CD4-positive, alpha-beta T cell treated with Interleukin-4 for 4 hours (primary cell): ENCODE results near the gene DCC.

Source experiments
- DNase-seq: peaks from one replicate; pipeline ENCODE4 v3.0.0-alpha.2; 2020

The DCC gene, protein sequence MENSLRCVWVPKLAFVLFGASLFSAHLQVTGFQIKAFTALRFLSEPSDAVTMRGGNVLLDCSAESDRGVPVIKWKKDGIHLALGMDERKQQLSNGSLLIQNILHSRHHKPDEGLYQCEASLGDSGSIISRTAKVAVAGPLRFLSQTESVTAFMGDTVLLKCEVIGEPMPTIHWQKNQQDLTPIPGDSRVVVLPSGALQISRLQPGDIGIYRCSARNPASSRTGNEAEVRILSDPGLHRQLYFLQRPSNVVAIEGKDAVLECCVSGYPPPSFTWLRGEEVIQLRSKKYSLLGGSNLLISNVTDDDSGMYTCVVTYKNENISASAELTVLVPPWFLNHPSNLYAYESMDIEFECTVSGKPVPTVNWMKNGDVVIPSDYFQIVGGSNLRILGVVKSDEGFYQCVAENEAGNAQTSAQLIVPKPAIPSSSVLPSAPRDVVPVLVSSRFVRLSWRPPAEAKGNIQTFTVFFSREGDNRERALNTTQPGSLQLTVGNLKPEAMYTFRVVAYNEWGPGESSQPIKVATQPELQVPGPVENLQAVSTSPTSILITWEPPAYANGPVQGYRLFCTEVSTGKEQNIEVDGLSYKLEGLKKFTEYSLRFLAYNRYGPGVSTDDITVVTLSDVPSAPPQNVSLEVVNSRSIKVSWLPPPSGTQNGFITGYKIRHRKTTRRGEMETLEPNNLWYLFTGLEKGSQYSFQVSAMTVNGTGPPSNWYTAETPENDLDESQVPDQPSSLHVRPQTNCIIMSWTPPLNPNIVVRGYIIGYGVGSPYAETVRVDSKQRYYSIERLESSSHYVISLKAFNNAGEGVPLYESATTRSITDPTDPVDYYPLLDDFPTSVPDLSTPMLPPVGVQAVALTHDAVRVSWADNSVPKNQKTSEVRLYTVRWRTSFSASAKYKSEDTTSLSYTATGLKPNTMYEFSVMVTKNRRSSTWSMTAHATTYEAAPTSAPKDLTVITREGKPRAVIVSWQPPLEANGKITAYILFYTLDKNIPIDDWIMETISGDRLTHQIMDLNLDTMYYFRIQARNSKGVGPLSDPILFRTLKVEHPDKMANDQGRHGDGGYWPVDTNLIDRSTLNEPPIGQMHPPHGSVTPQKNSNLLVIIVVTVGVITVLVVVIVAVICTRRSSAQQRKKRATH (N-terminal part only)

DNA sequence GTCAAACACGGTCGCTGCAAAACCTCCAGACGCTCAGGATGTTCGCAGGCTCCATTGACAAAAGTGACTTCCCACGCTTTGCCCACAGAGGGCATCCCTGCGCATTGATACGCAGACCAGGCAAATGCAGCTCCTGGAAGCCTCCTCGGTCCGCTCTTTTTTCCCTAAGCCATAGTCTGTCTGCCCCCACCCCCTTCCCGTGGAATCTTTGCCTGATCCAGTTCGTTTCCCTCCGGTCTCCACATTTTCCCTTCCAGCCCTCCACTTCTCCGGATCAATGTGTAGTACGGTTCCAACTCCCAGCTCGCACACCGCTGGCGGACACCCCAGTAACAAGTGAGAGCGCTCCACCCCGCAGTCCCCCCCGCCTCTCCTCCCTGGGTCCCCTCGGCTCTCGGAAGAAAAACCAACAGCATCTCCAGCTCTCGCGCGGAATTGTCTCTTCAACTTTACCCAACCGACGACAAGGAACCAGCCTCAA, at the start of gene DCC:
DCC (plus strand) TSS at position 307 of the 481 bp plus-strand sequence. CDS start 591 bp downstream, outside the sequence.
- no peak for DNase-seq

DNA sequence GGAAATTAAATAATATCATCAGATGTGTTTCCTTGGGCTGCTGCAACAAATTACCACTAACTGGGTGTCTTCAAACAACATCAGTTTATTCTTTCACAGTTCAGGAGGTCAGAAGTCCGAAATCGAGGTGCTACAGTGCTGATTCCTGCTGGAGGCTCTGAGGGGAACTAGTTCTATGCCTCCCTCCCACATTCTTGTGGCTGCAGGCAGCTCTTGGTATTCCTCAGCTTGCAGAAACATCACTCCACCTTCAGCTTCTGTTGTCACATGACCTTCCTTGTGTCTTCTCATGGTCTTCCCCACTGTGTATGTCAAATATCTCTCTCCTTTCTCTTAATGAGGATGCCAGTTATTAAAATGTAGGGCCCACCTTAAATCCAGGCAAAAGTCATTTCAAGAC, 29.3 kb upstream of the DCC start:
- no peak for DNase-seq

DNA sequence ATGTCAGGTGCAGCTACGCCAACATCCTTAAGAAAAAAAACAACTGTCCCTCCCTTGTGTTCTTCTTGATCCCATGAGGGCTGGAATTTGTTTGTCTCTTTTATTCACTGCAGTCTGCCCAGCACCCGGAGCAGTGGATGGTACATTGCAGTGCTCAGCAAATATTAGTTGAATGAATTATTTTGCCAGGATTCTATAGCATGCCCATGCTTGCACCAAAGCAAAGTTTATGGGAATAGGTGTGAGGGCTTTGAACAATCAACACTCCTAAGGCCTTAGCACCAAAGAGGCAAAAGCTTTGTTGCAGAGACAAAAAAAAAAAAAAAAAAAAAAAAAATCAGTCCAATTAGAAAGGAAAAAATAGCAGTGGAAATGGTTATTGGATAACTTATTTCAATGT, 28.7 kb upstream of the DCC start:
- no peak for DNase-seq

DNA sequence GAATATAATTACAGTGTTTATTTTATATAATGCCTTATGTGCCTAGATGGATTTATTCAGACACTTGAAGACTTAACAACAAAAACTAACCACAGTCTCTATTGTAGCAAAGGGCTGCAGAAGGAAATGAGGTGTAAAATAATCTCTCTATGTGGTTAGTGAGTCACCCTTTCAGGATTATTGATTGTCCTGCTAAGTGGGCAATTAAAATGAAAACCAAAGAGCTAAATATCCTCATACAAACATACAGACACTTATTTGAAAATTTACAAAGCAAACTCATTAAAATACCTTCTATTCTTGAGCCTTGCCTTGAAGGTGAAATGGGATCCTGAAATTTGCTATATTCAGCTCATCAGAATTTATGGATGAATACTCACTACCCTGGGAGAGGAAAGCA, 27.7 kb upstream of the DCC start:
- DNase-seq: no peak

DNA sequence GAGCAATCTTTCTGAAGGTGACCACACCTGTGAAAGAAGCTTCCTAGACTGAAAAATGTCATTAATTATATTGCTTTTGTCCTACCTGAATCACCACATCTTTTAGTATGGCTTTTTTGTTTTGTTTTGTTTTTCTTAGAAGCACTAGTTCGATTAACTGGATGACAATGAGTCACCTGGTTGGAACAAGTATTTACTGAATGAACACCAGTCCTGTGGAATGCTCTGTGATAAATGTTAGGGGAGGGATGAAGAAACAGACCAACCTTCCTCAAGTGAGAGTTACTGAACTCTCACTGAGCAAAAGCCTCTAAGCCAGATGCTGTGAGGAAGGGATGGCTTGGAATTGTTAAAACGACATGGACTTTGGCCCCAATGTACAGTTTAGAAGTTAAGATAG, 26.8 kb upstream of the DCC start:
- no peak for DNase-seq

DNA sequence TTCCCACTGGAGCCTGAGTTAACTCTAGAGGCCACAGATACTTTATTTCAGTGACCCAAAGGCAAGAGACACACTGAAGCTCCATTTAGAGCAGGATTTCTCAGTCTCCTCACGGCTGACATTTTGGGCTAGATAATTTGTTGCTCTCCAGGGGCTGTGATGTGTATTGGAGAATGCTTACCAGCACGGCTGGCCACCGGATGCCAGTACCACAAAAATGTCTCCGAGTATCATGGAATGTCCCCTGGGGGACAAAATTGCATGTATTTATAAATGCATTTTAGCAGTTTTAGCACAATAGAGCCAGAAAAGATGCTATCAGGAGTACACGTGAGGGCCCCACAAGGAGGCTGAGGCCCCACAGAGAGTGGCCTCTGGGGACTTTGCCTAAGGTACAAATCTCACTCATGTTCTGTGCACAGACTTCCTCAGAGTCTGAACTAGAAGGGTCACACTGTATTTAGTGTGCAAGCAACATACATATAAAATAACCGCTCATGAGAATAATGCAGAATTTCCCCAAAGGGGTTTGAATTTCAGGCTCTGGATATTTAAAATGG, 20.5 kb upstream of the DCC start:
- no peak for DNase-seq

DNA sequence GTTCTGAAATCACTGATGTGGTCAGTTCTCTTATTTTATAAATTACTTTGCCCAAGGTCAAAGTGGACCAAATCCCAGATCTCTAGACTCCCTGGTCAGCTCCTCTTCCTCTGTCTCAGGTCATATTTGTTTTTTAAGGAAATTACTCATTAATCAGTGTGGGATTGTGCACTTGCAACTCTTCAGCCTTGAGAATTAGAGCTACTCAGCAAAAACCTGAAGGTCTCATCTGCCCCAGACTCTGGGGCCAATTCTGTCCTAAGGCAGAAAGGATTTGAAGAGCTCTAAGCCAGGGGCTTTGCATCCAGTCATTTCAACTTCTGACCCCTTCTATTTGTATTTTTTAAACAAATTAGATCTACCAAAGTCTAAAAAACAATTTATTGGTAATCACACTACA, 17.7 kb upstream of the DCC start:
- DNase-seq: no peak

DNA sequence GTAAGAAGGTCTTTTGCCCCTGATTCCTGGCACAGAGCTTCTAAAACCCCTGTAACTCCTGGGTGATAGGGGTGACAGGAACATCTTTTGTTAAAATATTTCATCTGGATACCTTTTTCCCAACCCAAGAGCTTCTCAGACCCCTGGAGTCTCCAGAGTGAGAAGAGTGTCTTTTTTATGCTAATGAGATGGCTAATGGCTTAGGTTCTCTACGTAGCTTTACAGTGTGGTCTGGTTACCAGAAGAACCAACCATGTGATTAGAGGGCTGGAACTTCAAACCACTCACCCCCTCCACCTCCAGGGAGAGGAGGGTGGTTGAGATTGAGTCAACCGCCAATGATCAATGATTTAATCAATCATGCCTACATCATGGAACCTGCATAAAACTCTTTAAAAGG, 16.2 kb upstream of the DCC start:
- no peak for DNase-seq

DNA sequence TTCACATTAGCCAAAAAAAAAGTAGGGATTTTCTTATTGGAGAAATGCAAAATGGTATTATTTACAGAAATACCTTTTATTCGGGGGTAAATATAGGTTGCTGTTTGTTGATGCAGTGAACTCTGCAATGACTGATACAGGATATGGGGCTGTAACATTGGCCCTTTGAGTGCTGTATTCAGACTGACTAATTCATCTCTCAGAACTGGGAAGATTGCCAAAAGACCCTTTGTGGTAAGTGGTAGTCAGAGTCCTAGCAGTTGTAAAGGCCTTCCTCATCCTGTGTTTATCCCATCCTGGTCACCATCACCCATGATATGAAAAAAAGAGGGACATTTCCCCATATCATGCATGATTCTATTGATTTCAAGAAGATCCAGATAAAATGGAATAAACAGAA, 14.0 kb upstream of the DCC start:
- DNase-seq: no peak

DNA sequence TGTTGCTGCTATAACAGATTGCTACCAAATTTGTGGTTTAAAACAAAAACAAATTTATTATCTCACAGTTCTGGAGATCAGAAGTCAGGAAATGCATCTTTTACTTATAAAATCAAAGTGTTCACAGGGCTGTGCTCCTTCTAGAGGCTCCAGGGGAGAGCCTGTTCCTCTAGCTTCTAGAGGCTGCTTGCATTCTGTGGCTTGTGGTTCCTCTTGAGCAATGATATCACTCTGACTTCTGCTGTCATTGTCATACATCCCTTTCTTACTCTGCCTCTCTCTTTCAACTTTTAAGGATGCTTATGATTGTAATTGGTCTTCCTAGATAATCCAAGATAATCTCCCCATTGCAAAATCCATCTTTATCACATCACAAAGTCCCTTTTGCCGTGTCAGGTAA, 6.1 kb upstream of the DCC start:
- no peak for DNase-seq

DNA sequence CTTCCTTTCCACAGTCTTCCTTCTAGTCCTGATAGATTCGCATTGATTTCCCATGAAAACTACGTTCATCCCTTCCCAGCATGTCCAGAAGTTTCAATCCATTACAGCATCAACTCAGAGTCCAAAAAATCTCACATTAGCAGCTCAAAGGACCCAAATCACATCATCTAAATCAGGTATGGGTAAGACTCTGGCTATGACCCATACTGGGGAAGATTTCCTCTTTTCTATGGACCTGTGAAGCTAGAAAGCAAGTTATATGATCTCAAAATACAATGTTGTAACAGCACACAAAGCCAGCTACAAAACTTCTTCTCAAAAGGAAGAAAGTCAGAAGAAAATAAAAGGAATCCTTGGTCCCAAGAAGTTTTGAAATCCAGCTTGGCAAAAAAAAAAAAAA, 5.7 kb upstream of the DCC start:
- no peak for DNase-seq

DNA sequence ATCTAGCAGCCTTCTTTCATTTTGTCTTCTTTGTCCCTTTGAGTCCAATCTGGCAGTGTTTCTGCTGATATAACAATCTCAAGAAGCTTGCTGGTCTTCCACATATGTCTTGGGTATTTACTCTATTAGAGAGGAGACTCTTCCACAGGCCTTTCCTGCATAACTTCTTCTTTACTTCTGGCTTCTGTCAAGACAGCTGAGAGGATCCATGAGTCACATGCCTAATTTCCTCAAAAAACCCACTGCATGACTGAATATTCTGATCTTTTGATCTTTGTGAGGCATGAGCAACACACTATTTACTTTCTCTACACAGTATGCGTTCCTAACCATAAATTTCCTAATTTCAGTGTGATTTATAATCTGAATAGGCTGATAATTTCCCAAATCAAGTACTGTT, 5.1 kb upstream of the DCC start:
- no peak for DNase-seq

DNA sequence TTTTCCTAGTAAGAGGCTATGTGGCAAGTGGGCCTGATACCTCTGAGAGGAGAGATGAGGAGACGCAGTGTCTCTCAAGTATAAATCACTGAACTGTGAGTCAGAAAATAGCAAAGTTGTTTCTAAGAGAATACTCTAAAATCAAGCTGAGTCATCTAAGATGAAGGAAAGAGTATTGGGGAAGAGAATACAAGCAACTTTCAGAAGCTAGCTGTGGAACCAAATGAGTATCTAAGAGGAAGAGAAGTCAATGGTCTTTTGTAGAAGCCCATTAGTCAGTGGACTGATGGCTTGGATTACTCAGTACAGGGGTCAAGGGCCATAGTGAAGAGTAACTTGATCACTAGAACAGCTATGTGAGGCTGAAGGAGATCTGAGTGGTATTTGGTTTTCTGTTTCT, 2.7 kb upstream of the DCC start:
- DNase-seq: no peak

DNA sequence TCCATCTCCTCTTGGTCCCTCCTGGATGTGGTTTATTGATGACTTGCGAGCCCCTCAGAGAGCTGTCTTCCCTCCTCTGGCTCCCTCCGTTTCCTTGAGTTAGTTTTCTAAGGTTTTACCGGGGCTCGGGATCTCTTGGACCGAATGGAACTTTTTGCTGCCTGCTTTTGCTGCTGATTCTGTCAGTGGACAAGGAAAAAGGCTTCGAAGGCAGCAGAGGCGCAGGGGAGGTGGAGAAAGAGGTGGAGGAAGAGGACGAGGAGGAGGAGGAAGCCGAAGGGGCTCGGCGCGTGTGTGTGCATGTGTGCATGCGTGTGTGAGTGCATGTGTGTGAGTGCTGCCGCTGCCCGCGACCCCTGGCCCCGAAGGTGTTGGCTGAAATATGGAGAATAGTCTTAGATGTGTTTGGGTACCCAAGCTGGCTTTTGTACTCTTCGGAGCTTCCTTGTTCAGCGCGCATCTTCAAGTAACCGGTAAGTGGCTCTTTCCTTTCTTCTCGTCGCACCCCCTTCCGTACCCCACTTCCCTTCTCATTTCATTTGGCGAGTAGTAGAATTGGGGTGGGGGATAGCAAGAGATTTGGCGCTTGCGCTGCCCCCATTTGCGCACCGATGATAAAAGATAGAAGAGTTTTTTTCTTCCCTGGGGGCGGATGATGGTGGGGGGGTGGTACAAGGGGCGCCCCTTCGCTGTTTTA, 557 bp downstream of the DCC start:
- DNase-seq: no peak

DNA sequence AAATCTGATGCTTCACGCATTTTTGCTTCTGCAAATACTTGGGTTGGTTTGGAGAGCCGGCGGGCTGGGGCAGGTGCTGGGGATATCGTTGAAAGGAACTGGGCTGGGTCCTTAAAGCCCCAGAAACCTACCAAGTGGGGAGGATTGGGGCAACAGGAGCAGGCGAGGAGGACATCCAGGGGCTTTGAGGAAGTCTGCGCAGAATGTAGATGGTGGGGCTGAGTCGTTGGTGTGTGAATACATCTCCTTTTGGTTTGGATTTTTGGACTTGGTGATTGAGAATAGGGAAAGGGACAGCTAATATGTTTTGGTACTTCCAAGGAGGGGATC, 1.1 kb downstream of the DCC start:
- no peak for DNase-seq

DNA sequence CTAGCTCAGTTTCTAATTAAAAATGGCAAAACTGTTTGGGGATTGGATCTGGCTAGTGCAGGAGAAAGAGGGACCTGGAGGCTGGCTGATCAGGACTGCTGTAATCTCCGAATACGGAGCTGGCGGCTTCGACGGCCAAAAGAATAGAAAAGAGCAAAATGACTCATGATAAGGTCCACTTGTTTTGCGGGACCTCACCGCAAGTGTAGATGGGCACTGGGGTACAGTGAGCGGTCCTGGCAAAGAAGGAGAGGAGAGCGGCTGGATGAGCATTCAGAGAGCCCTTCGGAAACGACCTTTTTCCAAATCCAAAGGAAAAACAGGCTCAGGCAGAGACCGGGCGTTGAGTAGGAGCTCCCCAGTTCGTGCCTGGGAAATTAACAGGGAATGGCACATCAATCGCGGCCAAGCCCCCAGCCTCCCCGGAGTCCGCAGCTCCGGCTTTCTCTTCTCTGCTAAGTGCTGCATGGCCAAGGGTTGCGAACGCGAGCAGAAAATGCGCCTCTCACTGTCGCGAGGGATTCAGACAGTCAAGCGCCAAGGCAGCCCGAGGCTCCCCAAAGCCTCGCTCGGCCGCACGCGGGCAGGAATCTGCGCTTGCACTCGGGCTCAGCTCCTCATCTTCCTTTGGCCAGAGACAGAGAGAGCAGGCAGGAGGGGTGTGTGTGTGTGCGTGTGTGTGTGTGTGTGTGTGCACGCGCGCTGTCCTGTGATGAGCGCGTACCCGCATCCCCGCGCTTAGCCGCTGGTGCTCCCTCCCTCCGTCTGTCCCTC, 1.8 kb downstream of the DCC start:
- no peak for DNase-seq

DNA sequence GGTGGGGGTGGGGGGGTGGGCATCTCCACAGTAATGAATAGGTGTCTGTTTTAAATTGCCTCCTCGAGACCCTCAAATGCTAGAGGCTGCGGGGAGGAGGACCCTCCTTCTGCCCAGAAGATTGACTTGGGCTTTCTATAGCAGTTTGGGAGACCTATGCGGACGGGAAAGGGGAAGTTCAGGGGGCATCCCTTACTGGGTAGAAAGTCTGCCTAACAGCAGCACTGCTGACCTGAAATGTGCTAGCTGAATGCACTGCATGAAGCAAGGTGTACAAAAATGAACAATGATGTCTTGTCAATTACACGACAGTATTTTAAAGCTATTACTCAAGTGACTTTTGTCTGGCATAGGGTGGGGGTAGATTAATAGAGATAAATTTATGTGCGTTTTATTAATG, 2.5 kb downstream of the DCC start:
- DNase-seq: no peak

DNA sequence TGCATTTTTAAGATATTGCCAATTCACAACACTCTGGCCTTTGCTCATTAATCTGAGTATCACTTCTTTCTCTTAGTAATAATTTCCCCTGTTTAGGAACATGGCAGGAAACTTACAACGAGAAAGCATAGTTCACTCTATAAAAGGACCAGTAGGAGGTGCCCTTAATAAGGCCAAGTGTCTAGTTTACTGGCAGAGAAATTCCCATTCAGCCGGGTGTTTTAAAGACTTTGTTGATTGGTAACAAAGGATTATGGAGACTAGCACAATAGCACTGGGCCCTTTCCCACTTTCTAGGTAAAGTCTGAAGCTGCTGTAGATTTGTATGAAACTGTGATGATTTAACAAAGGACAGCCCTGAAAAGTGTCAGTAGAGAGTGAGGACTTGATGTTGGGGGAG, 3.1 kb downstream of the DCC start:
- no peak for DNase-seq

DNA sequence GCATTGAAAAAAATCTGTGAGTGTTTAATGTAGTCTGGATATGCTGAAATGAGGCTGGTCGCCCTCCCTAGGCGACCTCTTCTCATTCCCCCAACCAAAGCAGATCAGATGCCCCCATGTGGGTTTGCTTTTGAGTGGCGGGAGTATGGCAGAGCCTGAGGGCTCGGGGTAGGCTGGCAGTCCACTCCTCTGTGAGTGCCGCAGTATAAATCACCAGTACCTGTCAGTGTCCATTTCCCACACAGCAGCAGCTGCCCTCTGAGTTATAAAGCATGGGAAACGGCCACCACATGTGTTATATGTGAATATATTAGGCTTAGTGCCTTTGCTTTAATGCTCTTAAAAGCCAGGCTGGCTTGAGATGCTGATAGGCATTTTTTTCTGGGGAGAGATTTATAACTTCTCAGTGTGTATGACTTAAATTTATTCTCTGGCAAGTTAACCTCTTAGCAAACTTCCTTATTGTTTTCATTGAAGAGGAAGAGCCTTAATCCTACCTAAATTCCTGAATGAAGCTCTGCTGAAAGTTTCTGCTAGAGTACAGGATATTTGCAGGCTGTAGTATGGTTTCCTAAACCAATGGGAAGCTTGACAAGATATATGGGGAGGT, 3.8 kb downstream of the DCC start:
- no peak for DNase-seq

DNA sequence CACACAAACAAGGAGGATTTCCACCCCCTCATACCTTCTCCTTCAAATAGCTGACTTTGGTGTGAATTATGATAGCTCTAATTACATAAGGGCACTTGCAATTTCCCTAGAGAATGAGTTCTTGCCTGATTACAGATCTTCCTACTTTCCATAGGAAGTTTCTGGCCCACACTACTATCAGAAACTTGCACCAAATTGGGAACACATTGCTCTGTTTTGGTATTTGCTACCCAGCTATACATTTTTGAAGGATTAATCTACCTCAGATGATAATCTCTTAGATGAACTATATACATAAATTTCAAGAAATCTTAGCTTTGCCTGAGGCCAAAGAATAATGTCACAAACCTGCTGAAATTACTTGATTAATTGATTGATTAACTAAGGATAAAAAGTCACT, 4.9 kb downstream of the DCC start:
- no peak for DNase-seq

DNA sequence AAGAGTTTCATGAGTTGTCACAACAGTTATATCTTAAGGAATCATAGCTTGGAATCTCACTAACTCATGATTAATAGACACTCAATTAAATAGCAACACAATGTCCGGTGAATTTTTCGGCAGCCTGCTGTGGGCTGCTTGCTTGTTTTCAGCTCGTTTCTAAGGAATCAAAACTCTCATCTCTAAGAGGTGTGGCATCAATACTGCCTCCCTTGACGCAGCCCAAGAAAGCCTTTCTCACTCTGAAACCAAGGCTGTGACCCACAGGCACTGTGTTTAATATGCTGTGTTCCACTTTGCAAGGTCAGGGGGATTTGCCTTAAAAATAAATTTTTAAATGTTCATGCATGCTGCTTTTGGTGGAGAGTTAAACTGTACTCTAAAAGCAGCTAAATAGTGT, 5.4 kb downstream of the DCC start:
- DNase-seq: no peak

DNA sequence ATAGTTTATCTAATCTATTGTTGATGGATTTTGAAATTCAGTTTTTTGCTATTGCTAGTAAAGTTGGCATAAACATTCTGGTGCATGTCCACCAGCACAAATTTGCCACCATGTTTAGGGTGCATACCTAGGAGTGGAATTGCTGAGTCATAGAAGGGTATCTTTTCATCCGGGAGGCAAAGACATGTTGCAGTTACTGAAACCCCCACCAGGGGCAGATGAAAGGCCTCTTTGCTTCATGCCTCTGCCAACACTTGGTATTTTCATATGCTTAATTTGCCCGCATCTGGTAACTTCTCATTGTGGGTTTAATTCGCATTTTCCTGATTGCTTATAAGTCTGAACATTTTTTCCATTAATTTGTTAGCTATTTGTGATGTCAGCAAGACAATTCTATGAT, 8.2 kb downstream of the DCC start:
- no peak for DNase-seq
